H1 (cell line): Measurements from ENCODE around the gene MAML3. TPM values are rescaled to one million over a fixed set of nuclear protein-coding genes. Genes with fewer than 3 reads are reported as not detected.
A peak's percentile ranks its signal among the peaks of the same experiment; 100 is the strongest.

Source experiments
- CTCF ChIA-PET: fragments of 300-600 bp; sonication (Branson Sonifier 250); formaldehyde crosslinking; loops from one replicate; lab custom pipeline; 2021; ENCODE audit not compliant: partially characterized antibody; lab: Charles Lee
- POLR2A ChIA-PET: fragments of 300-600 bp; sonication (Branson Sonifier 250); formaldehyde crosslinking; loops from one replicate; lab custom pipeline; 2021; ENCODE audit warnings: inconsistent platforms; ENCODE audit not compliant: partially characterized antibody; lab: Charles Lee
- DNase-seq, 2 experiments: peaks; one replicate each; pipeline versions ENCODE4 v3.0.0 to v3.0.0-alpha.2; 2010 to 2022; ENCODE audit warnings: low spot score in 2 of 2, low read depth in 1 of 2, mixed read lengths in 1 of 2
- FAIRE-seq: peaks from 2 replicates; lab custom pipeline; 2011; peaks lifted over from hg19 to GRCh38; lab: Jason Lieb, UNC
- H2AFZ ChIP-seq: 2 replicates; pipeline ENCODE4 v1.8.1; 2012; ENCODE audit warnings: low read length, inconsistent platforms
- H2AK5ac ChIP-seq: 2 replicates; pipeline ENCODE4 v1.6.1; 2013; ENCODE audit warnings: low read depth, low read length
- H2BK120ac ChIP-seq: replicated peaks from 2 replicates; pipeline ENCODE3; 2013; ENCODE audit warnings: low read depth, low read length, inconsistent platforms
- H2BK12ac ChIP-seq: 2 replicates; pipeline ENCODE4 v1.6.1; 2013; ENCODE audit warnings: low read depth, low read length
- H2BK15ac ChIP-seq: 2 replicates; pipeline ENCODE4 v1.6.1; 2013; ENCODE audit warnings: low read length
- H2BK20ac ChIP-seq: 2 replicates; pipeline ENCODE4 v1.6.1; 2013; ENCODE audit warnings: low read length
- H2BK5ac ChIP-seq: 2 replicates; pipeline ENCODE4 v1.6.1; 2013; ENCODE audit warnings: low read depth, low read length
- H3K14ac ChIP-seq: 2 replicates; pipeline ENCODE4 v1.6.1; 2013; ENCODE audit warnings: inconsistent platforms; ENCODE audit not compliant: insufficient read length
- H3K18ac ChIP-seq: 2 replicates; pipeline ENCODE4 v1.6.1; 2013; ENCODE audit warnings: low read length; ENCODE audit errors: extremely low read depth
- H3K23ac ChIP-seq: 2 replicates; pipeline ENCODE4 v1.6.1; 2013; ENCODE audit warnings: inconsistent platforms; ENCODE audit not compliant: insufficient read length
- H3K23me2 ChIP-seq: 2 replicates; pipeline ENCODE4 v1.6.1; 2013; ENCODE audit warnings: low read depth, low read length
- H3K27ac ChIP-seq: 2 replicates; pipeline ENCODE4 v1.6.1; 2011; ENCODE audit warnings: low read depth, low read length, inconsistent platforms
- H3K27me3 ChIP-seq, 4 experiments: replicated peaks in 1 of 4; 1 replicate in 1 of 4; 2 replicates in 3 of 4; pipeline versions ENCODE4 v1.6.1 to v1.8.1; 2011 to 2013; ENCODE audit warnings: low read length in 3 of 4, mild to moderate bottlenecking in 3 of 4, inconsistent platforms in 2 of 4, mixed read lengths in 2 of 4, moderate library complexity in 1 of 4; ENCODE audit not compliant: control insufficient read depth in 3 of 4, insufficient read depth in 3 of 4; ENCODE audit errors: extremely low read depth in 1 of 4
- H3K36me3 ChIP-seq, 4 experiments: 2 replicates each; pipeline versions ENCODE4 v1.6.1 to v1.8.1; 2011 to 2013; ENCODE audit warnings: mild to moderate bottlenecking in 4 of 4, low read length in 3 of 4, moderate library complexity in 2 of 4, control low read depth in 1 of 4, inconsistent platforms in 1 of 4; ENCODE audit not compliant: insufficient read depth in 4 of 4, control insufficient read depth in 2 of 4
- H3K4ac ChIP-seq: replicated peaks from 2 replicates; pipeline ENCODE3; 2013; ENCODE audit warnings: low read length, low read depth, mixed read lengths, inconsistent platforms; ENCODE audit not compliant: insufficient read length
- H3K4me1 ChIP-seq, 4 experiments: replicated peaks in 1 of 4; 1 replicate in 1 of 4; 2 replicates in 3 of 4; pipeline versions ENCODE4 v1.6.1 to v1.8.1; 2011 to 2013; ENCODE audit warnings: low read length in 3 of 4, inconsistent platforms in 2 of 4, mixed read lengths in 1 of 4; ENCODE audit not compliant: insufficient read depth in 4 of 4, control insufficient read depth in 3 of 4
- H3K4me2 ChIP-seq, 2 experiments: 2 replicates each; pipeline versions ENCODE4 v1.6.1 to v1.8.1; 2011 to 2013; ENCODE audit warnings: low read depth in 2 of 2, low read length in 2 of 2, control low read depth in 1 of 2, inconsistent platforms in 1 of 2, mild to moderate bottlenecking in 1 of 2; ENCODE audit not compliant: insufficient read depth in 1 of 2
- H3K4me3 ChIP-seq, 4 experiments: fragments of 200-600, 300-600 bp in 1 of 4; sonication (generic), shearing (Covaris generic), sonication (Bioruptor Twin) in 1 of 4; 2 replicates each; pipeline versions ENCODE4 v1.5.1 to v1.8.1; 2011 to 2016; ENCODE audit warnings: low read length in 4 of 4, low read depth in 3 of 4, control low read depth in 2 of 4, inconsistent platforms in 2 of 4, mild to moderate bottlenecking in 2 of 4, mixed read lengths in 1 of 4, moderate library complexity in 1 of 4; ENCODE audit not compliant: insufficient read depth in 2 of 4; ENCODE audit errors: extremely low read depth in 1 of 4
- H3K56ac ChIP-seq: replicated peaks from 2 replicates; pipeline ENCODE3; 2013; ENCODE audit warnings: low read depth, mild to moderate bottlenecking, mixed read lengths, low read length, inconsistent platforms; ENCODE audit not compliant: insufficient read length
- H3K79me1 ChIP-seq: 2 replicates; pipeline ENCODE4 v1.6.1; 2013; ENCODE audit warnings: low read depth, low read length, control low read depth
- H3K79me2 ChIP-seq, 2 experiments: 2 replicates each; pipeline versions ENCODE4 v1.6.1 to v1.8.1; 2012 to 2013; ENCODE audit warnings: low read length in 2 of 2, mild to moderate bottlenecking in 2 of 2, inconsistent platforms in 1 of 2; ENCODE audit not compliant: insufficient read depth in 2 of 2, control insufficient read depth in 1 of 2
- H3K9ac ChIP-seq, 4 experiments: replicated peaks in 1 of 4; 1 replicate in 1 of 4; 2 replicates in 3 of 4; pipeline versions ENCODE4 v1.6.1 to v1.8.1; 2011 to 2013; ENCODE audit warnings: low read depth in 3 of 4, low read length in 3 of 4, control low read depth in 2 of 4, mild to moderate bottlenecking in 2 of 4, moderate library complexity in 2 of 4, inconsistent platforms in 1 of 4; ENCODE audit errors: extremely low read depth in 1 of 4
- H3K9me3 ChIP-seq, 2 experiments: 2 replicates each; pipeline versions ENCODE4 v1.6.1 to v1.8.1; 2012 to 2013; ENCODE audit warnings: mild to moderate bottlenecking in 2 of 2, moderate library complexity in 2 of 2, control low read depth in 1 of 2, inconsistent platforms in 1 of 2, low read depth in 1 of 2, low read length in 1 of 2, mixed read lengths in 1 of 2; ENCODE audit not compliant: insufficient read depth in 2 of 2
- H4K20me1 ChIP-seq, 2 experiments: replicated peaks in 1 of 2; 2 replicates each; pipeline versions ENCODE3 to v1.8.1; 2011 to 2013; ENCODE audit warnings: inconsistent platforms in 2 of 2, low read length in 2 of 2, mild to moderate bottlenecking in 1 of 2; ENCODE audit not compliant: insufficient read depth in 2 of 2, control insufficient read depth in 1 of 2
- H4K5ac ChIP-seq: 2 replicates; pipeline ENCODE4 v1.6.1; 2013; ENCODE audit warnings: low read length, low read depth, mixed read lengths, inconsistent platforms; ENCODE audit not compliant: insufficient read length
- H4K8ac ChIP-seq: 2 replicates; pipeline ENCODE4 v1.8.0; 2013; ENCODE audit warnings: mild to moderate bottlenecking, moderate library complexity, low read length, inconsistent platforms; ENCODE audit not compliant: insufficient read depth; ENCODE audit errors: extremely low read depth
- H4K91ac ChIP-seq: replicated peaks from 2 replicates; pipeline ENCODE3; 2013; ENCODE audit warnings: low read length, mixed read lengths, inconsistent platforms; ENCODE audit not compliant: insufficient read length
- CEBPB ChIP-seq: IDR thresholded peaks from 2 replicates; pipeline ENCODE4 v1.6.1; 2012; ENCODE audit warnings: low read depth, low read length
- E2F6 ChIP-seq: IDR thresholded peaks from 2 replicates; pipeline ENCODE4 v1.6.1; 2012; ENCODE audit warnings: inconsistent platforms
- MAX ChIP-seq: IDR thresholded peaks from 2 replicates; pipeline ENCODE4 v1.6.1; 2012; ENCODE audit warnings: inconsistent platforms
- NANOG ChIP-seq: IDR thresholded peaks from 2 replicates; pipeline ENCODE4 v1.6.1; 2011; ENCODE audit warnings: low read length, low read depth, mild to moderate bottlenecking, inconsistent platforms; ENCODE audit not compliant: insufficient read depth, poor library complexity, severe bottlenecking
- SP4 ChIP-seq: IDR thresholded peaks from 2 replicates; pipeline ENCODE4 v1.6.1; 2012; ENCODE audit warnings: low read length, inconsistent platforms
- USF2 ChIP-seq: IDR thresholded peaks from 2 replicates; pipeline ENCODE4 v1.6.1; 2011; ENCODE audit warnings: low read length, improper control_type of control experiment
- WGBS, 2 experiments: shearing (Covaris generic) in 1 of 2; methylation state at CpG; one replicate each; pipeline versions ENCODE4 v1.1.6 to v1.1.7; 2013 to 2015; ENCODE audit warnings: low lambda C conversion rate in 2 of 2, mixed read lengths in 2 of 2, inconsistent platforms in 1 of 2, low coverage in 1 of 2, missing lambda C conversion rate in 1 of 2; ENCODE audit not compliant: insufficient replicate concordance in 2 of 2, insufficient coverage in 1 of 2, insufficient read length in 1 of 2; ENCODE audit errors: extremely low coverage in 1 of 2, missing lambda C conversion rate in 1 of 2; 5-methylcytosine and 5-hydroxymethylcytosine counted together
- polyA plus RNA-seq, 7 experiments: library from polyadenylated mRNA; depleted of rRNA in 3 of 7; stranded (reverse) in 5 of 7; unstranded in 2 of 7; fragments of >200 nt in 5 of 7; fragments of 200-250 nt in 2 of 7; gene quantifications; 1 replicate in 5 of 7; 2 replicates in 1 of 7; 4 replicates in 1 of 7; pipeline versions ENCODE4 v1.2.1 to v1.2.3, GENCODE V29; 2011 to 2013; ENCODE audit warnings: missing spikeins in 2 of 7, mixed read lengths in 2 of 7
- total RNA-seq: library from RNA; stranded (reverse); fragmentation: NEBNext Ultra II Directional; extraction: Animal tissue kit (Norgen Biotek cat#: 25700); gene quantifications from 2 replicates; pipeline ENCODE4 v1.2.1, GENCODE V29; 2021

Gene MAML3
- total and polyA plus RNA-seq, 2 of the 8 experiments (the other 6 are each of a cell fraction or from before 2014, with no cell fraction given), result 2.1 to 5.7 TPM

DNA sequence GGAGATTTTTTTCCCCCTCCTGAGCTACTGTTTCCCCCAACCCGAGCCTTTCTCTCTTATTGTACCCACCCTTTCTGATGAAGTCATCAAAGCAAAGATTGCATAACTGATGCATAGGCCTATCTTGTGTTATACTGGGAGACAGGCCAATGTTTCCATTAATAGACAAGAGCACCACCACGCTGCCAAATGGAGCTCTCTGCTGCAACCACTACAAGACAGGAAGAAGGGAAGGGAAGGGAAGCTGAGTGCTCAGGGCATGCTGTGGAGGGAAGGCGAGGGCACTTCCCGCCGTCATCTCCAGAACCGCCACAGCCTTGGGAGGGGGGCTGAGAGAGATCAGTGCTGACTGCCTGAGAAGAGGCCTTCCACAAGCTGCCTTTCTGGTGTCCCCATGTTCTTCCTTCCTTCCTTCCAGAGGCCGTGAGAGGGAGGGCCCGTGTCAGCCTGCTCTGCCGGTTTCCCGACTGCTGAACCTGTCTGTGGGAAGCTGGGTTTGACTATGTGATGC is 413.4 kb downstream of the MAML3 start:
- peaks cover 3% of the 10 kb centered on the region; the same call in 1 of the 2 replicates for H3K23me2 ChIP-seq
- no peaks in the 10 kb centered on the region for H3K79me1 ChIP-seq
- H3K36me3 ChIP-seq, result no peaks in the 10 kb centered on the region
- no peak overlapping the region for H2AFZ ChIP-seq
- no peak overlapping the region for H3K23ac ChIP-seq
- no peak overlapping the region for H4K91ac ChIP-seq
- no peak overlapping the region for H4K8ac ChIP-seq
- H2AK5ac ChIP-seq, result peak overlapping the region; percentile 33; the same call in 1 of the 2 replicates
- no peak overlapping the region for H3K18ac ChIP-seq
- H2BK120ac ChIP-seq, result no peak overlapping the region
- H4K20me1 ChIP-seq, result no peaks in the 10 kb centered on the region
- ChIA-PET CTCF (interaction anchor here (0.7 to 4.3 kb wide), 15 partner anchors 8 to 267 kb away, joined by 3 to 23 read pairs (median 3); no protein-coding TSS in a partner anchor), POLR2A (interaction anchor here (0.7 kb wide), 1 partner anchor 9 kb away, joined by 4 read pairs; no protein-coding TSS in a partner anchor)
- H3K9me3 ChIP-seq, result no peaks in the 10 kb centered on the region
- no peaks in the 10 kb centered on the region for H3K79me2 ChIP-seq
- WGBS, 2 experiments, result 81% methylated on average over 10 of the region's 10 CpGs; no CpG with 5 or more reads in 1 of the 2 experiments
- no peak overlapping the region for H3K4ac ChIP-seq
- H2BK20ac ChIP-seq, result no peak overlapping the region
- no peak overlapping the region for H4K5ac ChIP-seq
- no peak overlapping the region for H3K56ac ChIP-seq
- no peak overlapping the region for H2BK12ac ChIP-seq
- TF ChIP-seq SP4, result no peak
- TF ChIP-seq USF2, result no peak
- TF ChIP-seq CEBPB, result peak; percentile 28; the same call in 1 of the 2 replicates
- no peak for TF ChIP-seq NANOG
- peak; percentile 53 for TF ChIP-seq E2F6
- peak; percentile 34; the same call in 1 of the 2 replicates for TF ChIP-seq MAX
- H3K27ac ChIP-seq, result no peak overlapping the region
- peaks cover 3 to 10% (median 7%) of the 10 kb centered on the region in 4 experiments; a peak in 4 of 7 replicates for H3K4me1 ChIP-seq
- DNase-seq (peak in 1 of 2 experiments; percentile 43), FAIRE-seq (no peak)
- no peak overlapping the region for H3K4me2 ChIP-seq
- H3K14ac ChIP-seq, result no peak overlapping the region
- no peak overlapping the region for H3K9ac ChIP-seq
- H2BK15ac ChIP-seq, result no peak overlapping the region
- H3K27me3 ChIP-seq, result peaks cover 3 to 8% (median 7%) of the 10 kb centered on the region in 4 experiments; a peak in 5 of 7 replicates
- H2BK5ac ChIP-seq, result no peak overlapping the region
- H3K4me3 ChIP-seq, result no peak overlapping the region
